Stimulated activated CD4-positive, alpha-beta T cell treated with anti-CD3 and anti-CD28 coated beads, Interleukin-1b, Interleukin-23, amount 100 ng/mL, for 48 hours (primary cell): ENCODE results near the gene HOXD9.

Source experiments
- DNase-seq: peaks from one replicate; pipeline ENCODE4 v3.0.0-alpha.2; 2020

HOXD9 gene

DNA sequence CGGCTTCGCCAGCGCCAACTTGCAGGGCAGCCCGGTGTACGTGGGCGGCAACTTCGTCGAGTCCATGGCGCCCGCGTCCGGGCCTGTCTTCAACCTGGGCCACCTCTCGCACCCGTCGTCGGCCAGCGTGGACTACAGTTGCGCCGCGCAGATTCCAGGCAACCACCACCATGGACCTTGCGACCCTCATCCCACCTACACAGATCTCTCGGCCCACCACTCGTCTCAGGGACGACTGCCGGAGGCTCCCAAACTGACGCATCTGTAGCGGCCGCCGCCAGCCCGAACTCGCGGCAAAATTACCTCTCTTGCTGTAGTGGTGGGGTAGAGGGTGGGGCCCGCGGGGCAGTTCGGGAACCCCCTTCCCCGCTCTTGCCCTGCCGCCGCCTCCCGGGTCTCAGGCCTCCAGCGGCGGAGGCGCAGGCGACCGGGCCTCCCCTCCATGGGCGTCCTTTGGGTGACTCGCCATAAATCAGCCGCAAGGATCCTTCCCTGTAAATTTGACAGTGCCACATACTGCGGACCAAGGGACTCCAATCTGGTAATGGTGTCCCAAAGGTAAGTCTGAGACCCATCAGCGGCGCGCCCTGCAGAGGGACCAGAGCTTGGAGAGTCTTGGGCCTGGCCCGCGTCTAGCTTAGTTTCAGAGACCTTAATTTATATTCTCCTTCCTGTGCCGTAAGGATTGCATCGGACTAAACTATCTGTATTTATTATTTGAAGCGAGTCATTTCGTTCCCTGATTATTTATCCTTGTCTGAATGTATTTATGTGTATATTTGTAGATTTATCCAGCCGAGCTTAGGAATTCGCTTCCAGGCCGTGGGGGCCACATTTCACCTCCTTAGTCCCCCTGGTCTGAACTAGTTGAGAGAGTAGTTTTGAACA is 49.7 kb downstream of the HOXD9 start:
- no peak for DNase-seq

GRCh38 chr2:176172895-176173566 is 50.5 kb downstream of the HOXD9 start:
- DNase-seq: no peak

GRCh38 chr2:176173567-176174381 is 51.3 kb downstream of the HOXD9 start:
- DNase-seq: no peak

GRCh38 chr2:176174382-176174823 is 51.9 kb downstream of the HOXD9 start:
- no peak for DNase-seq
